ENCODE data around the gene KIAA1755.

KIAA1755 gene

GRCh38 chr20:38260378-38261053, at the start of gene KIAA1755:
TSS of gene KIAA1755 (minus strand) at chr20:38260735. CDS start at chr20:38260500, 235 bp downstream.
- DNase-seq, result peak in 13 of 14 donors; percentile 24 to 84 (median 63)

GRCh38 chr20:38308447-38308846, 47.9 kb upstream of the KIAA1755 start:
- no peak for DNase-seq

- DNase-seq, result no peak
Observed at GRCh38 chr20:38308047-38308438, 47.5 kb upstream of the KIAA1755 start.

- DNase-seq, result no peak
Observed at GRCh38 chr20:38307371-38308046, 47.0 kb upstream of the KIAA1755 start.

GRCh38 chr20:38306379-38306778, 45.8 kb upstream of the KIAA1755 start:
- no peak for DNase-seq

GRCh38 chr20:38305541-38305940, 45.0 kb upstream of the KIAA1755 start:
- no peak for DNase-seq

- peak in 3 of 14 donors; percentile 13 to 23 (median 13) for DNase-seq
Observed at GRCh38 chr20:38304845-38305447, 44.4 kb upstream of the KIAA1755 start.

GRCh38 chr20:38303908-38304379, 43.4 kb upstream of the KIAA1755 start, which contains the start of gene BPI:
TSS of gene BPI (plus strand) at chr20:38304156. CDS start at chr20:38304224, 68 bp downstream.
- DNase-seq, result peak in 2 of 14 donors; percentile 7 to 24

GRCh38 chr20:38302786-38303185, 42.3 kb upstream of the KIAA1755 start:
- DNase-seq, result no peak

- DNase-seq, result no peak
Observed at GRCh38 chr20:38301309-38301708, 40.8 kb upstream of the KIAA1755 start.

GRCh38 chr20:38300438-38300837, 39.9 kb upstream of the KIAA1755 start:
- no peak for DNase-seq

GRCh38 chr20:38299963-38300362, 39.4 kb upstream of the KIAA1755 start:
- no peak for DNase-seq

GRCh38 chr20:38298768-38299288, 38.3 kb upstream of the KIAA1755 start:
- DNase-seq, result peak in 12 of 14 donors; percentile 12 to 79 (median 36)

- no peak for DNase-seq
Observed at GRCh38 chr20:38297916-38298674, 37.6 kb upstream of the KIAA1755 start.

- DNase-seq, result no peak
Observed at GRCh38 chr20:38296433-38296832, 35.9 kb upstream of the KIAA1755 start.

GRCh38 chr20:38295811-38296210, 35.3 kb upstream of the KIAA1755 start:
- DNase-seq, result no peak

- no peak for DNase-seq
Observed at GRCh38 chr20:38294076-38294591, 33.6 kb upstream of the KIAA1755 start.

GRCh38 chr20:38293491-38294065, 33.0 kb upstream of the KIAA1755 start:
- no peak for DNase-seq

- no peak for DNase-seq
Observed at GRCh38 chr20:38291966-38292365, 31.4 kb upstream of the KIAA1755 start.

GRCh38 chr20:38290829-38291814, 30.6 kb upstream of the KIAA1755 start:
- peak in 3 of 14 donors; percentile 11 to 23 (median 22) for DNase-seq

Measured in C1 segment of cervical spinal cord (tissue), 14 donors.